Measurements from ENCODE around the gene ADGRV1.

- TF ChIP-seq GATA2 (IDR thresholded peaks at IDR 0.05; ENCODE audit: low read depth, low read length): no peak
- no peak for TF ChIP-seq GATA3 (IDR thresholded peaks at IDR 0.05; ENCODE audit: low read depth, low read length)
Observed at GRCh38 chr5:91182763-91183162, 624.2 kb downstream of the ADGRV1 start.
